ENCODE results near the gene CLNK.

- TF ChIP-seq FOXA1 (IDR thresholded peaks at IDR 0.05) (no peak), JUND (IDR thresholded peaks at IDR 0.05) (no peak)
- TF ChIP-seq, protein P1, sequence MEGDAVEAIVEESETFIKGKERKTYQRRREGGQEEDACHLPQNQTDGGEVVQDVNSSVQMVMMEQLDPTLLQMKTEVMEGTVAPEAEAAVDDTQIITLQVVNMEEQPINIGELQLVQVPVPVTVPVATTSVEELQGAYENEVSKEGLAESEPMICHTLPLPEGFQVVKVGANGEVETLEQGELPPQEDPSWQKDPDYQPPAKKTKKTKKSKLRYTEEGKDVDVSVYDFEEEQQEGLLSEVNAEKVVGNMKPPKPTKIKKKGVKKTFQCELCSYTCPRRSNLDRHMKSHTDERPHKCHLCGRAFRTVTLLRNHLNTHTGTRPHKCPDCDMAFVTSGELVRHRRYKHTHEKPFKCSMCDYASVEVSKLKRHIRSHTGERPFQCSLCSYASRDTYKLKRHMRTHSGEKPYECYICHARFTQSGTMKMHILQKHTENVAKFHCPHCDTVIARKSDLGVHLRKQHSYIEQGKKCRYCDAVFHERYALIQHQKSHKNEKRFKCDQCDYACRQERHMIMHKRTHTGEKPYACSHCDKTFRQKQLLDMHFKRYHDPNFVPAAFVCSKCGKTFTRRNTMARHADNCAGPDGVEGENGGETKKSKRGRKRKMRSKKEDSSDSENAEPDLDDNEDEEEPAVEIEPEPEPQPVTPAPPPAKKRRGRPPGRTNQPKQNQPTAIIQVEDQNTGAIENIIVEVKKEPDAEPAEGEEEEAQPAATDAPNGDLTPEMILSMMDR (IDR thresholded peaks at IDR 0.05; ENCODE audit: low read depth, low read length, missing input control), result no peak
- TF ChIP-seq, protein P2, sequence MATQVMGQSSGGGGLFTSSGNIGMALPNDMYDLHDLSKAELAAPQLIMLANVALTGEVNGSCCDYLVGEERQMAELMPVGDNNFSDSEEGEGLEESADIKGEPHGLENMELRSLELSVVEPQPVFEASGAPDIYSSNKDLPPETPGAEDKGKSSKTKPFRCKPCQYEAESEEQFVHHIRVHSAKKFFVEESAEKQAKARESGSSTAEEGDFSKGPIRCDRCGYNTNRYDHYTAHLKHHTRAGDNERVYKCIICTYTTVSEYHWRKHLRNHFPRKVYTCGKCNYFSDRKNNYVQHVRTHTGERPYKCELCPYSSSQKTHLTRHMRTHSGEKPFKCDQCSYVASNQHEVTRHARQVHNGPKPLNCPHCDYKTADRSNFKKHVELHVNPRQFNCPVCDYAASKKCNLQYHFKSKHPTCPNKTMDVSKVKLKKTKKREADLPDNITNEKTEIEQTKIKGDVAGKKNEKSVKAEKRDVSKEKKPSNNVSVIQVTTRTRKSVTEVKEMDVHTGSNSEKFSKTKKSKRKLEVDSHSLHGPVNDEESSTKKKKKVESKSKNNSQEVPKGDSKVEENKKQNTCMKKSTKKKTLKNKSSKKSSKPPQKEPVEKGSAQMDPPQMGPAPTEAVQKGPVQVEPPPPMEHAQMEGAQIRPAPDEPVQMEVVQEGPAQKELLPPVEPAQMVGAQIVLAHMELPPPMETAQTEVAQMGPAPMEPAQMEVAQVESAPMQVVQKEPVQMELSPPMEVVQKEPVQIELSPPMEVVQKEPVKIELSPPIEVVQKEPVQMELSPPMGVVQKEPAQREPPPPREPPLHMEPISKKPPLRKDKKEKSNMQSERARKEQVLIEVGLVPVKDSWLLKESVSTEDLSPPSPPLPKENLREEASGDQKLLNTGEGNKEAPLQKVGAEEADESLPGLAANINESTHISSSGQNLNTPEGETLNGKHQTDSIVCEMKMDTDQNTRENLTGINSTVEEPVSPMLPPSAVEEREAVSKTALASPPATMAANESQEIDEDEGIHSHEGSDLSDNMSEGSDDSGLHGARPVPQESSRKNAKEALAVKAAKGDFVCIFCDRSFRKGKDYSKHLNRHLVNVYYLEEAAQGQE (IDR thresholded peaks at IDR 0.05), result no peak
- TF ChIP-seq, protein P3, sequence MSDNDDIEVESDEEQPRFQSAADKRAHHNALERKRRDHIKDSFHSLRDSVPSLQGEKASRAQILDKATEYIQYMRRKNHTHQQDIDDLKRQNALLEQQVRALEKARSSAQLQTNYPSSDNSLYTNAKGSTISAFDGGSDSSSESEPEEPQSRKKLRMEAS (IDR thresholded peaks at IDR 0.05), result no peak
These were observed 20.2 kb downstream of the CLNK start for GRCh38 chr4:10664408-10664807.
